Measurements from ENCODE around the gene ZNF444. TPM values are rescaled to one million over a fixed set of nuclear protein-coding genes. Genes with fewer than 3 reads are reported as not detected.
"Not testable (repeated sequence)": the region's sequence is repeated elsewhere in the genome, so short reads cannot be mapped to it uniquely, and the experiment has no call there.

ZNF444 gene
- total RNA-seq, 2 donors from 2014 or later = 28.2 to 31.0 TPM

- DNase-seq (ENCODE audit: low spot score) (no peak), ATAC-seq (ENCODE audit: insufficient number of reproducible peaks, low FRiP score, low read depth) (no peak)
- H3K27ac ChIP-seq = no peak overlapping the region
- no peaks in the 10 kb centered on the region for H3K4me1 ChIP-seq (ENCODE audit: control insufficient read depth in 1 of 2, low read depth in 2 of 2)
- no peak for TF ChIP-seq CTCF (IDR thresholded peaks at IDR 0.05)
- H3K4me3 ChIP-seq = no peak overlapping the region
- no peaks in the 10 kb centered on the region for H3K36me3 ChIP-seq
- H3K9me3 ChIP-seq = no peaks in the 10 kb centered on the region
- no peaks in the 10 kb centered on the region for H3K27me3 ChIP-seq (replicated peaks; ENCODE audit: insufficient read depth)
These were observed 33.0 kb downstream of the ZNF444 start for GRCh38 chr19:56174086-56174485.

GRCh38 chr19:56174550-56174949 lies 33.5 kb downstream of the ZNF444 start:
- Histone ChIP-seq H3K27ac (no peak overlapping the region), H3K4me3 (no peak overlapping the region), H3K36me3 (no peaks in the 10 kb centered on the region), H3K4me1 (ENCODE audit: control insufficient read depth in 1 of 2, low read depth in 2 of 2) (no peaks in the 10 kb centered on the region), H3K27me3 (replicated peaks; ENCODE audit: insufficient read depth) (no peaks in the 10 kb centered on the region), H3K9me3 (no peaks in the 10 kb centered on the region)
- no peak for TF ChIP-seq CTCF (IDR thresholded peaks at IDR 0.05)
- DNase-seq (ENCODE audit: low spot score) = no peak
- ATAC-seq (ENCODE audit: insufficient number of reproducible peaks, low FRiP score, low read depth) = no peak

GRCh38 chr19:56175861-56176307 lies 34.8 kb downstream of the ZNF444 start, which contains the start of gene GALP:
TSS of gene GALP (plus strand) at chr19:56176008. CDS start at chr19:56177109, 1,101 bp downstream.
- not testable (repeated sequence) for DNase-seq (ENCODE audit: low spot score); H3K27me3 ChIP-seq (replicated peaks; ENCODE audit: insufficient read depth); H3K9me3 ChIP-seq; ATAC-seq (ENCODE audit: insufficient number of reproducible peaks, low FRiP score, low read depth); H3K27ac ChIP-seq; H3K36me3 ChIP-seq; H3K4me3 ChIP-seq; H3K4me1 ChIP-seq (ENCODE audit: control insufficient read depth in 1 of 2, low read depth in 2 of 2)

- not testable (repeated sequence) for H3K9me3 ChIP-seq; H3K4me1 ChIP-seq (ENCODE audit: control insufficient read depth in 1 of 2, low read depth in 2 of 2); H3K36me3 ChIP-seq; H3K27ac ChIP-seq; H3K27me3 ChIP-seq (replicated peaks; ENCODE audit: insufficient read depth); H3K4me3 ChIP-seq; DNase-seq (ENCODE audit: low spot score); ATAC-seq (ENCODE audit: insufficient number of reproducible peaks, low FRiP score, low read depth)
These were observed 35.2 kb downstream of the ZNF444 start for GRCh38 chr19:56176310-56176709.

GRCh38 chr19:56176881-56177280 lies 35.8 kb downstream of the ZNF444 start:
- ATAC-seq (ENCODE audit: insufficient number of reproducible peaks, low FRiP score, low read depth) = no peak

GRCh38 chr19:56177564-56178243 lies 36.6 kb downstream of the ZNF444 start:
- Histone ChIP-seq H3K36me3 (no peaks in the 10 kb centered on the region), H3K27me3 (replicated peaks; ENCODE audit: insufficient read depth) (no peaks in the 10 kb centered on the region), H3K27ac (no peak overlapping the region), H3K9me3 (no peaks in the 10 kb centered on the region), H3K4me3 (no peak overlapping the region), H3K4me1 (ENCODE audit: control insufficient read depth in 1 of 2, low read depth in 2 of 2) (no peaks in the 10 kb centered on the region)
- no peak for DNase-seq (ENCODE audit: low spot score)
- no peak for TF ChIP-seq CTCF (IDR thresholded peaks at IDR 0.05)
- ATAC-seq (ENCODE audit: insufficient number of reproducible peaks, low FRiP score, low read depth) = no peak

More at GRCh38 chr19:56176881-56177280, 35.8 kb downstream of the ZNF444 start:
- no peak overlapping the region for H3K27ac ChIP-seq
- no peak for DNase-seq (ENCODE audit: low spot score)
- no peaks in the 10 kb centered on the region for H3K36me3 ChIP-seq
- no peak overlapping the region for H3K4me3 ChIP-seq
- H3K27me3 ChIP-seq (replicated peaks; ENCODE audit: insufficient read depth) = no peaks in the 10 kb centered on the region
- no peak for TF ChIP-seq CTCF (IDR thresholded peaks at IDR 0.05)
- no peaks in the 10 kb centered on the region for H3K9me3 ChIP-seq
- no peaks in the 10 kb centered on the region for H3K4me1 ChIP-seq (ENCODE audit: control insufficient read depth in 1 of 2, low read depth in 2 of 2)

All from thoracic aorta (tissue), 2 donors.